HG03457 (cell line): Measurements from ENCODE around the gene THEM5.

ENCODE experiments used
- ATAC-seq: cut with Tn5 transposase; IDR thresholded peaks from one replicate; pipeline ENCODE4 v1.9.1; 2021; ENCODE audit warnings: moderate number of reproducible peaks; ENCODE audit not compliant: unreplicated experiment

THEM5 gene

GRCh38 chr1:151803164-151803563, 50.3 kb downstream of the THEM5 start:
- no peak for ATAC-seq

GRCh38 chr1:151802372-151802771, 51.1 kb downstream of the THEM5 start:
- no peak for ATAC-seq

- no peak for ATAC-seq
Measured at GRCh38 chr1:151801846-151802245, 51.7 kb downstream of the THEM5 start.

- ATAC-seq: no peak
Measured at GRCh38 chr1:151801310-151801820, 52.1 kb downstream of the THEM5 start.

GRCh38 chr1:151800830-151801229, 52.7 kb downstream of the THEM5 start:
- no peak for ATAC-seq

- ATAC-seq: no peak
Measured at GRCh38 chr1:151799179-151800022, 54.1 kb downstream of the THEM5 start.

GRCh38 chr1:151798571-151798970, 54.9 kb downstream of the THEM5 start:
- ATAC-seq: no peak
